ENCODE data around the gene CFAP299.
"Not testable (repeated sequence)": the region's sequence is repeated elsewhere in the genome, so short reads cannot be mapped to it uniquely, and the experiment has no call there.

DNA sequence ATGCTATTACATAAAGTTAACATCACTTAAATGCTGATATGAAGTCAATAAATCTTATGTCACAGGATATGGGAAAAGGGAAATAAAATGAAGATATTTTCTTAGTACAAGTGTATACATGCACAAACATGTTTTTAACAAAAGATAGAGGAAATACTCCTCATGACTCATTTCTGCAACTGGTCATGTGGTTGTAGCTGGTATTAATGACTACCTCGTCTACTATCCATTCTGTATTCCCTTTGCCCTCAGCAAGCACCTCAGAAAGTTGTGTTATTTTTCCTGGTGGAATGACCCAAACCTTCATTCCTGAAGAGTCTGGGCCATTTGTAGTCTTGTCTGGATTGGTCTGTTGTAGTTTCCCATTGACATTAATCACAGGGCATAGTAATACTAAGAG is 458.1 kb downstream of the CFAP299 start:
- not testable (repeated sequence) for TF ChIP-seq POLR2AphosphoS5 (IDR thresholded peaks at IDR 0.05; ENCODE audit: insufficient read depth, low read depth, low read length); POLR2A (IDR thresholded peaks at IDR 0.05; ENCODE audit: low read depth, low read length)
- TF ChIP-seq, protein P1, sequence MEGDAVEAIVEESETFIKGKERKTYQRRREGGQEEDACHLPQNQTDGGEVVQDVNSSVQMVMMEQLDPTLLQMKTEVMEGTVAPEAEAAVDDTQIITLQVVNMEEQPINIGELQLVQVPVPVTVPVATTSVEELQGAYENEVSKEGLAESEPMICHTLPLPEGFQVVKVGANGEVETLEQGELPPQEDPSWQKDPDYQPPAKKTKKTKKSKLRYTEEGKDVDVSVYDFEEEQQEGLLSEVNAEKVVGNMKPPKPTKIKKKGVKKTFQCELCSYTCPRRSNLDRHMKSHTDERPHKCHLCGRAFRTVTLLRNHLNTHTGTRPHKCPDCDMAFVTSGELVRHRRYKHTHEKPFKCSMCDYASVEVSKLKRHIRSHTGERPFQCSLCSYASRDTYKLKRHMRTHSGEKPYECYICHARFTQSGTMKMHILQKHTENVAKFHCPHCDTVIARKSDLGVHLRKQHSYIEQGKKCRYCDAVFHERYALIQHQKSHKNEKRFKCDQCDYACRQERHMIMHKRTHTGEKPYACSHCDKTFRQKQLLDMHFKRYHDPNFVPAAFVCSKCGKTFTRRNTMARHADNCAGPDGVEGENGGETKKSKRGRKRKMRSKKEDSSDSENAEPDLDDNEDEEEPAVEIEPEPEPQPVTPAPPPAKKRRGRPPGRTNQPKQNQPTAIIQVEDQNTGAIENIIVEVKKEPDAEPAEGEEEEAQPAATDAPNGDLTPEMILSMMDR (IDR thresholded peaks at IDR 0.05; ENCODE audit: extremely low read depth in 1 of 2, insufficient read depth in 1 of 2, low read depth in 1 of 2, low read length in 2 of 2) = not testable (repeated sequence)

Data from endothelial cell of umbilical vein (primary cell).